NK-92 (cell line): ENCODE data around the gene NCAM2.

Experiments
- DNase-seq: peaks from one replicate; lab custom pipeline; 2025; ENCODE audit not compliant: unreplicated experiment; lab: John Stamatoyannopoulos, UW

NCAM2 gene

DNA sequence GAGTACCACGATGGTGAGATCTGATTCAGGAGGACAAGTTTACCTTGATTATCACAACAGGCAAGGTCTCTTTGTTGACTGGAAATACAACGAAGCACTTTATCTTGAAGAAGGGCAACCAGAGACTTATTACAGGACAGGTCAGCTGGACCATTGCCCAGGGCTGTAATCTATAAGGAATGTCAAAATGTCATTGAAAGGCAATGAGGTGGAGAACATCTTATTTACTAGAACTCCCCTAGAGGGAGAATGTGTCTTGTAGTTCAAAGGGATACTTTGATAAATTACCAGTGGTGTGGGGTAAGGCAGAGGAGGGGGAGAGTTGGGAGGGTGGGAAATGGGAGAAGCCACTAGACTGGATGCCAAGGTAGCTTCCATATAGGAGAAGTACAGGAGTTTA, 212.3 kb downstream of the NCAM2 start:
- no peak for DNase-seq

DNA sequence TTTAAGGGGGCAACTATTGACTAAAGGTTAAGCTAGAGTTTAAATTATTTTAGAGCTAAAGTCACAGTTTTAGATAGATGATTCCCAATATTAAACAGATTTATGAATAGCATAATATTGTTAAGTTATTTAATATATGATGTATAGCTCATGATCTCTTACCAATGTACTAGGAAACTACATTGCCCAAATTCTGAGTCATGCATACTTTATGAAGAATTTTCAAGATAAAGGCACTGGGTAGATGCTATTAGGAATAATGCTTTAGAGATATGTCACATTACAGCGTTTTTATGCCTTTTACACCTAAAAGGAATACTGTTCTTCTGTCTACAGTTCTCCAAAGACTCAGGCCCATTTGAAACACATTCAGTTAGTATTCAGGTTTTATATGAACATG, 215.1 kb downstream of the NCAM2 start:
- DNase-seq = no peak

DNA sequence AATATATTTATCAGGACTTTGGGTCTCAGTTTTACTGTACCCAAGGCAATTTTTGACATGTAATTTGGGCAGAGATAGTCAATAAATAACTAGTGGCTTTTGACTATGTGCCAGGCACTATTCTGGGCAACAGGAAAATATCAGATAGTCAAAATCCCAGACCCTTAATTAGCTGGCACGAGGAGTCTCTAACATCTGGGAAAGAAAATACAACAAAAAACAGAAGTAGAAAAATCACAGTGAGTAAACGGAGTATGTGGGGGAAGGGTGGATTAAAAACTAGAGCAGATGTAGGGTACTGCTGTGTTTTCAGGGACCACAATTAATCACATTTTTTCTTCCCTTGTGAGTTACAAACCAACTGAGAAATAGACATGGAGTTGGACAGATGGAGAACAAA, 217.8 kb downstream of the NCAM2 start:
- no peak for DNase-seq

DNA sequence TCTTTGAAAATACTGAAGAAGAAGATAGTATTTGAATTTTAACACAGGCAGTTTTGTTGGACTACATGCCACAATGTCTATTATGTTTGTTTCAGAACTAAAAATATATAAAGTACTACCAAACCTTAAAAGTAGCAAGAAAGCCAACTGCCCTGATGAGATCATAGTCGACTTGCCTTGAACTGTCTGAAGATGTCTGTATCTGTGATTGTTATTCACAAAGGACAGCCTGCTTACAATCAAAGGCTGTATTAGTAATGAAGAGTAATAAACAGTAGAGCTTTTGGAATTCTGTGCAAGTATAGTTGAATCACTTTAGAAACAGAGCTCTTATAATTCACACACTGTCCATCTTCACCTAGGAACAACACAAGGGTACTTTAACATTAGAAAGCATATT, 228.3 kb downstream of the NCAM2 start:
- DNase-seq = no peak

DNA sequence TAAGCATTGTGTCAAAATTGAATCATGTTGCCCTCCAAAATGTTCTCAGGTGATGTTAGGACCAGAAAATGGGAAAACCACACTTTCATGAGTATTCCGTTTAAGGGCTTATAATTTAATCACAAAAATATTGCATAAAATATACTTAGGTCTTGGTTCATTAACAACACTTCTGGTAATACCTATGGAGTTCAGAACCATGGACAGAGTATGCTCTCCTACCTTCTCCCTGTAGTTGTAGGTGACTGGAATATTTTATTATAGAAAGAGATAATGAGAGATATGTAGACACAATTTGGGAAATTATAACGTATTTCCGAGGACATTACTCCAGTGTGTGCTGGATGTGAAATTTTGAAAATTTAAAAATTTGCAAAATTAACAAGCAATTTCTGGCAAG, 232.5 kb downstream of the NCAM2 start:
- no peak for DNase-seq

DNA sequence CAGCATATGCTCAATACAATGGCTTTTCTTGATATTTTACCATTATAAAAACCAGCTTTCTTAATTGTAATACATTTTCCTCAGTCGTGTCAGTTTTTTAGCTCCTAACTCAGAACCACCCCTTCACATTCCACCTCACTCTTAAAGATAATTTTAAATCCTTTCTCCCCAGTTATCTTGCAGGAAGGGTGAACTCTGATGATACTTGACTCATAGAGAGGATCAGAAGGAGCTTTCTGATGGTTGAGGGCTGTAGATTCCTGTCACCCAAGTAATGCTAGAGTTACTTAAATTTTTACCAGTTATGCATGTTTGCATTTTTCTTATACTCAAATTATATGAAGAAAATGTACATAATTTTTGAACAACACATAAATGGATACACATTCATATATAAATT, 233.7 kb downstream of the NCAM2 start:
- DNase-seq = no peak

DNA sequence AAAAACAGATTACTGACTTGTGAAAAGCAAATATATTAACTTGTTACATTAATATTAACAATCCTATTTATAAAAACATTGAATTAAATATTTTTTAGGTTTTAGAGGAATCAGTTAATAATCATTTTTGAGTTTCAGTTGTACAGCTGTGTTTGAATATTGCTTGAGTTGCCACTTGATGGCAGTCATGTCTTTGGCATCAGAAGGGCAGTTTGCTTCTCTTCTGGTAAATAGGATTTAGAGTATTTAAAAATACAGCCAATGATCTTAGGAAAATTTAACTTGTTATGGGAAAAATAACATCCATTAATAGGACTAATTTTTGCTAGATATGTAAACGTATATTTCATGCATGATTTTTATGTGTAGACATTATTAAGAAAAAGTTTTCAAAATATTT, 234.1 kb downstream of the NCAM2 start:
- DNase-seq = no peak

DNA sequence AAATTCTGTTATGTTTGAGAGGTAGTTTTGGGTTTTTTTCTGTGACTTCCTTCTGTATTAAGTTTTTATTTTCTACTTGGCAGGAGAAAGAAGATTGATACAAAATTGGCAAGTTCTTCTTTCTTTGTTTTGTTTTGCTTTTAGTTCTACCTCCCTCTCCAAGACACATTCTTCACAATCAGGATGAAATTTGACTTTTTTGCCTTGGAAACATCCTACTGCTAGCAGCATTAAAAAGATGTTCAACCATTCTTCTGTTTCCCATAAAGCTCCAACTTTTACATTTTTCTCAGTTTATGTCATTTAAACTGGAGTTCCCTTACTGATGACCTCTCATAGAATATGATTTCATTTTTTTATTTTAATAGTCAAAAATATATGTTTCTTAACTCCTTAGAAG, 234.8 kb downstream of the NCAM2 start:
- DNase-seq = no peak

DNA sequence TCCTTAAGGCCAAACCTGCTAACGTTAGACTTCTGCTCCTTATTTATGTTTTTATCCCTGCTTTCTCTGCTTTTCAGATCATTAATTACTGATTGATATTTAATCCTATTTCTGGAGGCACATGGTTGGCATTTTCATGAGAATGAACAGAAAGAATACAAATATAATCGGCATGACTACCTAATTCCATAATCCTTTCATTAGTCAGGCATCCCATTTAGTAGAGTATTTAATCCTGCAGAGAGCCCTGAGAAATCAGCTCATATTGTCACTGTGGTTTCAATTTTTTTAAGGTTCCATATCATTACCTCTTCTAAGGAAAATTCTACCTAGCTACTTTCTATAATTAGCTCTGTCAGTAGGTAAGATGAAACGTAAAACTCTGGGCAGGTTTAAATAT, 238.8 kb downstream of the NCAM2 start:
- no peak for DNase-seq

DNA sequence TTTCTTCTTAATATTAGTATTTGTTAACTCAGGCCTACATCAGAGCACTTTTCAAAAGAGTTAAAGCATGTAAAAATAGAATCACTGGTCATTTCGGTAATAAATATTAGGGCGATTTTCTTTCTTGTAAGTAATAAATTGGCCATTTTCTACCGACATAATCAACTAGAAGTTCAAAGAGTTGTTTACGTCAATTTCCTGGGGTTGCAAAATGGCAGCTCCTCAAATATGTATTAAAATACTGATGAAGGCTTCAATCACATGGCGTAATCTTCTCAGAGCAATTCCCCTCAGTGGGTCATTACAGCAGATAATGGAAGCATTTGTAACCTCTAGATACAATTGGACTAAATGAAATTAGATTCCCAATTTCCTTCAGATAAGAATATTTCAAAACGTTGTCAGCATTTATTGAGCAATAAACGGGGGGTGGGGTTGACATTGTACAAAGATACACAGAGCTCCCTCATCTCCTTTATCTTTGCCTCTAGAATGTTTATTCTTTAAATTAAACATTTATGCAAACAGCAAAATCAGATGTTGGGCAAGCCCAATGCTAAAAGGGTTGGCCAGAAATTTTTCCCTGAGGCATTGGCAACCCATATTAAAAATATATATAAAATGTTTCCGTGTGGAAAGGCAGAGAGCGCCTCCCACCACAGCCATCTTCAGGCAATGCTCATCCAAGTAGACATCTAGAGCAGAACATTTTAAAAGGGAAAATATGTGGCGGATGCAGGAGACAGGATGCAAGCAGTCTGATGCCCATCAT, 240.6 kb downstream of the NCAM2 start:
- no peak for DNase-seq

DNA sequence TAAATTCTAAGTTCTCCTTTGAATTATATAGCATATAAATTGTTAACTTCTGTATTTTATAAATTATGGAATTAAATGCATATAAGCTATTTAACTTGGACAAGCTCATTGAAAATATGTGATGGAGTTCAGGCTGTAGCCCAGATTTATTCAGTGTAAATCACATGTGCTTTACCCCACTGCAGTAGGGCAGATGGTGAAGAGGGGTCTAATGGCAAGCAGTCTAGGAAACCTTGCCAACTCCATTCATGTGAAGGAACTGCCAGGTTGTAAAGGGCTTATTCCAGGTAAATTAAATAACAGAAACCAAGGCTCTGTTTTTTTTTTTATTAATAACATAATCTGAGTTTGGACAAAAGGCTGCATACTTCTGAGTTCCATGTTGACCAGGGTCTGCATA, 243.2 kb downstream of the NCAM2 start:
- no peak for DNase-seq

DNA sequence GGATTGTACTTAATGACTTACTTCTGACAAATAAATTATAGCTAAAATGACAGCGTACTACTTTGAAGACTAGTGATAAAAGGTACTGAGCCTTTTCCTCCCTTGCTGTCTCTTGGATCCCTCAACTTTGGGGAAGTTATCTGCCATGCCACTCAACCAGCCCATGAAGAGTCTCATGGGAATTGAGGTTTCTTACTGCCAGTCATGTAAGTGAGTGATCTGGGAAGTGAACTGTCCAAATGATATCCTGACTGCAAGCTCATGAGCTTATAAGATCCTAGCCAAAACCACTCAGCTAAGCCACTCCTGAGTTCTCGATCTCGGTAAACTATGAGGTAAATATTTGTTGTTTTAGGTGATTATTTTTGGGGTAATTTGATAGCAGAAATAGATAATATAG, 247.8 kb downstream of the NCAM2 start:
- DNase-seq = no peak

DNA sequence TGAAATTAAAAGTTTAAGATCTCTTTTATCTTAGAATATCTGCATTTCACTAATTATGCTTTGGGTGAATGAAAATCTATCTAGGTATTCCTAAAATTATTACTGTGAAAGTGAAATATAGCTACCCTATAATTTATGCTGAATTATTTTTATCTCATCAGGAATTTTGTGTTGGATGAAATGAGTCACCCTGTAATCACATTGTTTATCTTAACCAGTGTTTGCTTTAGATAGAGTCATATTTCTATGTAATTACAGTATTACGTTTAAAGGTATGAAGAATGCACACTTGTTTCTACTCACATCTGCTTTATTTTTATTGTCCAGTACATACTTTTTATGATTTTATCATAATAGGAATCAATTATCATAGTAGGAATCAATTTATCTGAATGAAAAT, 249.2 kb downstream of the NCAM2 start:
- DNase-seq = no peak

DNA sequence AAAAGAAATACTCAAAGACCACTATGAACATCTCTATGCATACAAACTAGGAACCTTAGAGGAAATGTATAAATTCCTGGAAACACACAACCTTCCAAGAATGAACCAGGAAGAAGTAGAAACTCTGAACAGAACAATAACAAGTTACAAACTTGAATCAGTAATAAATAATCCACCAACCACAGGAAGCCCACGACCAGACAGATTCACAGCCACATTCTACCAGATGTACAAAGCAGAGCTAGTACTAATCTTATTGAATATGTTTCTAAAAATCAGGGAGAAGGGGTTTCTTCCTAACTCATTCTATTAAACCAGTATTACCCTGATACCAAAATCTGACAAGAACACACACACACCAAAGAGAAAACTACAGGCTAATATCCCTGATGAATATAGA, 263.8 kb downstream of the NCAM2 start:
- DNase-seq = no peak

DNA sequence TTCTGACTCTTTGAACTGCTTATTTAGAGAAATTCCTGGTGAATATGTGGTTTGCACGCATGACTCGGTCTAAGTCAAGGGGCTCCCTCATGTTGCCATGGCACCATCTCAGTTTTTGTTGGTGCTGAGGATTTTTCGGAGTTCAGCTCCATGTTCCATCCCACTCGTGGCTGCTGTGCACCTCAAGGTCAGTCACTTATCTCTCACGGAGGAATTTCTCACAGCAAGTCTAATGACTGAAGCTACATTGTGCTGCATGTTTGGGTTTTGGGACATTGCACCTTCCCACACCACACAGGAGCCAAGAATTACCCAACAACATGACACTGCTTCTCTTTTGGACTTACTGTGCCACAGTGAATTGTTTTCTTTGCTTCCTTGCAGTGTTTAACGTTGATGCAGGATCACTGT, 269.9 kb downstream of the NCAM2 start:
- no peak for DNase-seq

DNA sequence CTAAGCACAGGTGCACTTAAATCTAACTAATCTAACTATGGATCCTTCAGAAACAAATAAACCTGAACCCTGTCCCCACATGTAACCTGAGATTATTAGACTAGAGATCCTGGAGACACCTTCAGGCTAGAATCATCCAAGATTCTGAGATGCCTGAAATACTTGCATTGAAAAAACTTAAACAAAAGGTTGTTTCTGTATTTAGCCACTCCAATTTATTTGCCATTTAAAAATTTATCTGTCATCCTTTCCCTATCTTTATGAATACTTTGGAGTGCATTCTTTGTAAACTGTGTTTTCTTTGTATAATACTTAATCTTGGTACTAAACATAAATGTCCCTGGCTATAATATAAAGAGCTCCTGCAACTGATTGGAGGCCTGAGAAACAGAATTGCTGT, 270.7 kb downstream of the NCAM2 start:
- DNase-seq = no peak

DNA sequence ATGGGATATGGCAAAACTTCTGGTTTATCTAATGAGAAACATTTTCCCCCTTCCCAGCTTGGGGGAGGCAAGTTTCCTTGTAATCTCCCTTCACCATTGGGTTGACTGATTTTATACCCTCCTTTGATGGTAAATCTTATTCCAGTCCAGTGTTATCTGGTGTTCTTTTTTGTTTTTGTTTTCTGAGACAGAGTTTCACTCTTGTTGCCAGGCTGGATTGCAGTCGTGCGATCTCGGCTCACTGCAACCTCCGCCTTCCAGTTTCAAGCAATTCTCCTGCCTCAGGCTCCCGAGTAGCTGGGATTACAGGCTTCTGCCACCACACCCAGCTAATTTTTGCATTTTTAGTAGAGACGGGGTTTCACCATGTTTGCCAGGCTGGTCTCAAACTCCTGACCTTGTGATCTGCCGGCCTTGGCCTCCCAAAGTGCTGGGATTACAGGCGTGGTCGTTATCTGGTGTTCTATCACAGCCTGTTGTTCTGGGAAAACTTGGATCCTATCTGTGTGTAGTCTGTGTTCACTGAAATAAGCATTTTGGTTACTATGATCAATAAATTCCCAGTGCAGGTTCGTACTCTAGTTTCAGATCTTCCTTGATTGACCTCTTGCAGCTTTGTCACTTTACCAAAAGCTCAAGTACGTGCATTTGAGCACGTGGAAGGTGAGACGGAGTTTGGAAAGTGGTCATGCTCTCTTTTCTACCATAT, 281.1 kb downstream of the NCAM2 start:
- DNase-seq = no peak

DNA sequence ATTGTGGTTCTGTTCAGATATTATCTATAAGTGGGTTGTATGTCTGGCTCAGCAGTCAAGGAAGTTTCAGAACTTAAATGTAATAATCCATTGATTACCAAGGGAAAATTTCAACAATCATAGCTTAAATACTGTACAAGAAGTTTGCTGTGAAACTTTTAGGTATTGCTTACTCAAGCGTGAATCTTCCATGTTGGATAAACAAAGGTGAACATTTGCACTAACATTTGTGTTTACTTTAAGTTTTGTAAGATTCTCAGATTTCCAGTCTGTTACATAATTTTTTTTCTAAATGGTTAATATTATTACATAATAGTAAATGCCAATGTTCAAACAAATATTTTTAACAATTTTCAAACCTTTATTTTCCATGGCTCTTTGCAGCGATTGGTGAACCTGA, 285.6 kb downstream of the NCAM2 start:
- DNase-seq = no peak

DNA sequence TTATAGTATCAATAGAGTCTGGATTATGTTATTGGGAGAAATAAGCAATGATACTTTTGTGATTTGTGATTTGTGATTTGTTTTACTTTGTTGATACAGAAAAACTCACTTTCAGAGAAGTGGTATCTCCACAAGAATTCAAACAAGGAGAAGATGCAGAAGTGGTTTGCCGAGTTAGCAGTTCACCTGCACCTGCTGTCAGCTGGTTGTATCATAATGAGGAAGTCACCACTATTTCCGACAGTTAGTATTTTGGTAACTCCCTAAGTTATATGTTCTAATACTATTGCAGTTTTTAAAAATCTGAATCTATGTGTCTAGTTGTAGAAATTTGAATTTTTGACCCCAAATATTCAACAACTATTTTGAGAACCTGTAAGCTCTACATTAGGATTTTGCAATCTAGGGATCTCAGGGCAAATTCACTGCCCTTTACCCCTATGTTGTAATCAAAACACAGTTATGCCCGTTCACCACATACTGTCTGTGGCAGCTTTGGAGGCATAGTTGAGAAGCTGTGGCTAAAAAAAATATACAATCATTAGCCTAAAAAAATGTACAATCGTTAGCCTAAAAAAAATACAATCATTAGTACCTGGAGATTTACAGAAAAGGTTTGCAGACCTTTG, 288.1 kb downstream of the NCAM2 start:
- DNase-seq = no peak

DNA sequence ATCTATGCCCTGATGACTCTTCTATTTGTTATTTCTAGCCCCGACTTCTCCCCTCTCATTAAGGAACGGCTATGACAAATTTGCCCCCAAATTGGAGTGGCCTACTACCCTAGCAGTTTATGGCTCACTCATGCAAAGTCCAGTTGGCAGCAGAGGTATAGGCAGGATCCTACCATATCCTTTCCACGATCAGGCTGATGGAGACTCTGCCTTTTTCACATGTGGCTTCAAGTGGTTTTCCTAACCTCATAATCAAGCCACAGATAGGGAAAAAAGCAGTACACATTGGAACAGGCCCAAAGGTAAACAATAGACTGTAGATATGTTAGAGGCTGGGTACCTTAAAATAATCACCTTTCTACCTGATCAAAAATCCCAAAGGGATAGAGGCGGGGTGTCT, 292.5 kb downstream of the NCAM2 start:
- no peak for DNase-seq

DNA sequence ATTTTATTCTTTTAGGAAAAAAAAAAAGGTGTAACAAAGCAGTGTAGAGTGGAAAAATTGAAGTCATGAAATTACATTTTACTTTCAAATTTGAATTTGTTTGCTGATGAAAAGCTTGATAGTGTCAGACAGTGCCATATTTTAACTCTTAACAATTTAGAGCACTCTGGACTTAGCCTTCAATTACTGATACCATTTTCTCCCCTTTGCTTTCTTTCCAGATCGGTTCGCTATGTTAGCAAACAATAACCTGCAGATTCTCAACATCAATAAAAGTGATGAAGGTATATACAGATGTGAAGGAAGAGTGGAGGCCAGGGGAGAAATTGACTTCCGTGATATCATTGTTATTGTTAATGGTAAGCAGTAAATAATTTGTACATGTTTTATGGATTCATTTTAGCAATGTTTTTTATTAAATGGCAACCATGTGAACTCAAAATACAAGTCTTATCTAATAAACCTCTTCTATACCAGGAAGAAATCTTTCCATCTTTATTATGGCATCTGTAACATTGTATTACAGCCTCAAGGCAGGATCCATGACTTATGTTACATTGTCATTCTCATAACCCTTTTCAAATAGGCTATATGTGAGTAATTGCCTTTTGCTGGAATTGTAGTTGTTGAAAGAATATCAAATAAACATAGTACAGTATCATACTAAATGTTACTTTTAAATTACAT, 293.8 kb downstream of the NCAM2 start:
- DNase-seq = no peak

DNA sequence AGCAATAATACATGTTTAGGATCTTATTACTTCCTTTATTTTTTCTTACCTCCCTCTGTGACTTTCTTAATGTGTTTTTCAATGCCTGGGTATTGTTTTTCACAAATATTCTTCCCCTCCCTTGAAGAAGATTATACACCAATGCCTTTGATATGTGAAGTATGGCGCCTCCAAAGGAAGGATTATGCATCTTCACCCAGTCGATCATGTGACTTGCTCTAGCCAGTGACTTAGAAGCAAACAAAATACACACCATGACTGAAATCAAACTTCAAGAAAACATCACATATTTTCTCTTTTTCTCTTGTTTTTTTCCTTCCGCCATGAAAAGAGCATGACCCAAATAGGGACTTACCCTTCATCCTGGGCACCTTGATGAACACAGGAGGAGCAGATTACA, 297.1 kb downstream of the NCAM2 start:
- no peak for DNase-seq
